GM12864 (cell line): ENCODE data around the gene WDFY2.
"Not testable (repeated sequence)": the region's sequence is repeated elsewhere in the genome, so short reads cannot be mapped to it uniquely, and the experiment has no call there.

Source experiments
- DNase-seq: peaks from one replicate; pipeline ENCODE4 v3.0.0-alpha.2; 2011; ENCODE audit warnings: low read depth
- H3K4me3 ChIP-seq: 2 replicates; pipeline ENCODE4 v1.5.1; 2011; ENCODE audit warnings: mild to moderate bottlenecking, low read depth, low read length, control low read depth
- CTCF ChIP-seq: IDR thresholded peaks from 2 replicates; pipeline ENCODE4 v1.5.1; 2011; ENCODE audit warnings: low read depth, mild to moderate bottlenecking, moderate library complexity, low read length, control low read depth, inconsistent platforms; ENCODE audit errors: missing control alignments

The WDFY2 gene

GRCh38 chr13:51590971-51591627, 6.8 kb downstream of the WDFY2 start:
- no peak overlapping the region for H3K4me3 ChIP-seq
- TF ChIP-seq CTCF = no peak
- DNase-seq = no peak

DNA sequence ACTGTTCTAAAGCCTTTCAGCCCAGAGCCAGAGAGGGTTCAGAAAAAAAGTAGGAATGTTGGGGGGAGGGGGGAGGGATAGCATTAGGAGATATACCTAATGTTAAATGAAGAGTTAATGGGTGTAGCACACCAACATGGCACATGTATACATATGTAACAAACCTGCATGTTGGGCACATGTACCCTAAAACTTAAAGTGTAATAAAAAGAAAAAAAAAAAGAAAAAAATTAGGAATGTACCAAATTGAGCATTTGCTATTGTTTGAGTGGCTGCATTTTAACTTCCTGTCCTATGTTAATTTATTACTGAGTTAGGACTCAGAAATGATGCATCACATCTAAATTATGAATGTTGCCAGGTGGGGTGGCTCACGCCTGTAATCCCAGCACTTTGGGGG, 7.7 kb downstream of the WDFY2 start:
- H3K4me3 ChIP-seq, DNase-seq: not testable (repeated sequence)

DNA sequence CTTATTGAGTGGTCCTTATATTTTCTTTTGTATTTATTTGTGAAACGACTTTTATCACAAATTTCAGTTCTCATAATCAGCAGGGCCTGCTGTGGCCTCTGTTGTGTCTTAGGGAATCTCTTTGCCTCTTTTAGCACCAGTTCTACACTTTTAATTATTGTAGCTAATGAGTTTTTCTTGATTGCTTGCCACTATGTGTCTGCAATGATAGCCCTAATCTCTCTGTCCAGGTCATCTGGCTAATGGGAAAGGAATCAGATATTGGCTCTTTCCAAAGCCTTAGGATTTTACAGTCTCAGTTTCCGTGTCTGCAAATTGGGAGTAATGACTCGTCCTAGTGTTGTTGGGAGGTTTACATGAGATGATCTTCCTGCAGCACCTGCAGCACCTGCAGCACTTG, 10.2 kb downstream of the WDFY2 start:
- no peak overlapping the region for H3K4me3 ChIP-seq
- no peak for TF ChIP-seq CTCF
- no peak for DNase-seq

GRCh38 chr13:51595416-51595815, 11.2 kb downstream of the WDFY2 start:
- H3K4me3 ChIP-seq = no peak overlapping the region
- DNase-seq = no peak
- TF ChIP-seq CTCF = no peak

- no peak for DNase-seq
- H3K4me3 ChIP-seq = no peak overlapping the region
- no peak for TF ChIP-seq CTCF
Observed at GRCh38 chr13:51596541-51596940, 12.3 kb downstream of the WDFY2 start.

GRCh38 chr13:51599444-51600176, 15.3 kb downstream of the WDFY2 start:
- no peak overlapping the region for H3K4me3 ChIP-seq
- peak; percentile 44 for TF ChIP-seq CTCF
- DNase-seq = no peak

DNA sequence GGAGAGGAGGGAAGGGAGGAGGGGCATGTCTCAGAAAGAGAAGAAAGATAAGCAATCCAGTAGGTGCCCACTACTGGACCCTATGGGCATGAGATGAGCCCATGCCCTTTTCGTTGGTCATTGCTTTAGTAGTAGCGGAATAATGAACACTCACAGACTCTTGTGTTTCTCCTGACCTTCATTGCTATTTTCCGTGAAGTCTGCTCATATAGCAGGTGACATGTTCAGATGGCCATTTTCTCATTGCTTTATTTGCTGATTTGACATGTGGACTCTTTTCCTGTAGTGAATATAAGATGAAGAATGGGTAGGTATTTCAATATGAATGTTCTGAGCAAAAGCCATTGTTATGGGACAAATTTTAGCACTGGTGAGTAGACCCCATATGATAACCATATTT, 16.4 kb downstream of the WDFY2 start:
- TF ChIP-seq CTCF = no peak
- DNase-seq = no peak

More for the DNA sequence above, 16.4 kb downstream of the WDFY2 start:
- H3K4me3 ChIP-seq = no peak overlapping the region
